Measurements from ENCODE around the gene NFE2.
A peak's percentile ranks its signal among the peaks of the same experiment; 100 is the strongest.
"Not testable (repeated sequence)": the region's sequence is repeated elsewhere in the genome, so short reads cannot be mapped to it uniquely, and the experiment has no call there.

NFE2 gene

GRCh38 chr12:54300732-54301427 is at the start of gene NFE2:
TSS of gene NFE2 (minus strand) at chr12:54301015. CDS start at chr12:54295248, 5,767 bp downstream.
- no peak for DNase-seq (ENCODE audit: low spot score)

- DNase-seq (ENCODE audit: low spot score), result no peak
Measured at GRCh38 chr12:54349679-54350078, 48.9 kb upstream of the NFE2 start.

- DNase-seq (ENCODE audit: low spot score), result no peak
Measured at GRCh38 chr12:54349036-54349435, 48.2 kb upstream of the NFE2 start.

- no peak for DNase-seq (ENCODE audit: low spot score)
Measured at GRCh38 chr12:54341378-54342300, 40.8 kb upstream of the NFE2 start.

GRCh38 chr12:54340846-54341245 is 40.0 kb upstream of the NFE2 start:
- no peak for DNase-seq (ENCODE audit: low spot score)

- DNase-seq (ENCODE audit: low spot score), result no peak
Measured at GRCh38 chr12:54338698-54339296, 38.0 kb upstream of the NFE2 start.

- no peak for DNase-seq (ENCODE audit: low spot score)
Measured at GRCh38 chr12:54337854-54338650, 37.2 kb upstream of the NFE2 start.

- no peak for DNase-seq (ENCODE audit: low spot score)
Measured at GRCh38 chr12:54337280-54337842, 36.5 kb upstream of the NFE2 start.

GRCh38 chr12:54333420-54334034 is 32.7 kb upstream of the NFE2 start:
- no peak for DNase-seq (ENCODE audit: low spot score)

- no peak for DNase-seq (ENCODE audit: low spot score)
Measured at GRCh38 chr12:54331461-54331860, 30.6 kb upstream of the NFE2 start.

- no peak for DNase-seq (ENCODE audit: low spot score)
Measured at GRCh38 chr12:54330442-54330841, 29.6 kb upstream of the NFE2 start.

- DNase-seq (ENCODE audit: low spot score), result no peak
Measured at GRCh38 chr12:54329759-54330158, 28.9 kb upstream of the NFE2 start.

GRCh38 chr12:54328595-54329337 is 28.0 kb upstream of the NFE2 start:
- no peak for DNase-seq (ENCODE audit: low spot score)

- peak; percentile 51 for DNase-seq (ENCODE audit: low spot score)
Measured at GRCh38 chr12:54325442-54326109, 24.8 kb upstream of the NFE2 start.

GRCh38 chr12:54324617-54325441 is 24.0 kb upstream of the NFE2 start, which contains the start of gene COPZ1:
TSS of gene COPZ1 (plus strand) at chr12:54325131. CDS start at chr12:54325164, 33 bp downstream.
- DNase-seq (ENCODE audit: low spot score), result peak; percentile 100

GRCh38 chr12:54321363-54321762 is 20.5 kb upstream of the NFE2 start:
- no peak for DNase-seq (ENCODE audit: low spot score)

- DNase-seq (ENCODE audit: low spot score), result not testable (repeated sequence)
Measured at GRCh38 chr12:54312309-54312708, 11.5 kb upstream of the NFE2 start.

- no peak for DNase-seq (ENCODE audit: low spot score)
Measured at GRCh38 chr12:54311051-54311450, 10.2 kb upstream of the NFE2 start.
